ENCODE data around the gene KCNQ5. TPM values are rescaled to one million over a fixed set of nuclear protein-coding genes. Genes with fewer than 3 reads are reported as not detected.

KCNQ5 gene
- total RNA-seq, 1 experiment from 2014 or later, result not detected

DNA sequence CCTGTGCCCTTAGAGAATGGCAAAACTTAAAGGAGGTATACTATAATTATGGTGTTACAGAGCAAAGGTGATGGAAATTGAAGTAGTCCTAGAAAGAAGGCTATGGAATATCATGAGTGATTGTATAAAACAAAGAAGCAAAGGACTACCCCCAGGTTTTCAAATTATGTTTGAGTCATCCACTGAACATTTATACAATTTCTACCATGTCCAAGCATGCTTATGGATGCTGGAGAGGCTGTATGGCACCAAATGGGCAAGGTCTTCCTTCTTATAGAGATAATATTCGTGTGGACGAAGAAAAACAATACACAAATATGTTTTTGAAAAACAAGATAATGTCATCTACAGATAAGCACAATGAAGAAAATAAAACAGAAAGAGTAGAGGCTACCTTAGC lies 425.9 kb downstream of the KCNQ5 start:
- Histone ChIP-seq H3K36me3 (no peaks in the 10 kb centered on the region), H3K27ac (no peak overlapping the region), H3K4me3 (no peak overlapping the region), H3K4me1 (no peaks in the 10 kb centered on the region), H3K9me3 (replicated peaks) (no peaks in the 10 kb centered on the region), H3K27me3 (no peaks in the 10 kb centered on the region)
- DNase-seq, result no peak

DNA sequence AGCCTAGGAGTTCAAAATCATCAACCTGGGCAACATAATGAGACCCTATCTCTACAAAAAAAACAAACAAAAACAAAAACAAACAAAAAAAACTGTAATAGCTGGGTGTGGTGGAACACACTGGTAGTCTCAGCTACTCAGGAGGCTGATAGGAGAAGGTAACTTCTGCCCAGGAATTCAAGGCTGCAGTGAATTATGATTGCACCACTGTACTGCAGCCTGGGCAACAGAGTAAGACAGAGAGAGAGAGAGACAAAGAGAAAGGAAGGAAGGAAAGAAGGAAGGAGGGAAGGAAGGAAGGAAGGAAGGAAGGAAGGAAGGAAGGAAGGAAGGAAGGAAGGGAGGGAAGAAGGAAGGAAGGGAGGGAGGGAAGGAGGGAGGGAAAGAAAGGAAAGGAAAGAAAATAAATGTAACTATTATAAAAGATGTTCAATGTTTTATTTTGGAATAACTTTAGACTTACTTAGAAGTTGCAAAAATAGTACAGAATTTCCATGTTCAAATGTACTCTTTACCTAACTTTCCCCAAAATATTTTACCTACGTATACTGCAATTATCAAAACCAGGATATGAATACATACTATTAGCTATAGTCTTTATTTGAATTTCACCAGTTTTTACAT lies 428.2 kb downstream of the KCNQ5 start:
- Histone ChIP-seq H3K9me3 (replicated peaks) (no peaks in the 10 kb centered on the region), H3K4me3 (no peak overlapping the region), H3K36me3 (no peaks in the 10 kb centered on the region), H3K4me1 (no peaks in the 10 kb centered on the region), H3K27ac (no peak overlapping the region), H3K27me3 (no peaks in the 10 kb centered on the region)
- DNase-seq, result no peak

DNA sequence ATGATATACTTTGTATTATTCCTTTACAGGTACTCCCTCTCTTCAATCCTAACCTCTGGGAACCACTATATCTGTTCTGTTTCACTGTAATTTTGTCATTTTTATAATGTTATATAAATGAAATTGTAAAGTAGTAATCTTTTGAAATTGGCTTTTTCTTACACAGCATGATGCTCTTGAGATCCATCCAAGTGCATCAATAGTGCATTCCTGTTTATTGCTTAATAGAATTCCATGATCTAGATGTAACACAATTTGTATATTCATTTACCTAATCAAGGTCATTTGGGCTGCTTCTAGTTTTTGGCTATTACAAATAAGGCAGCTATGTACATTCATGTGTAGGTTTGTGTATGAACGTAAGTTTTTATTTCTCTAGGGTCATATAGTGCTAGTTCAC lies 428.8 kb downstream of the KCNQ5 start:
- Histone ChIP-seq H3K9me3 (replicated peaks) (no peaks in the 10 kb centered on the region), H3K4me3 (no peak overlapping the region), H3K4me1 (no peaks in the 10 kb centered on the region), H3K27me3 (no peaks in the 10 kb centered on the region), H3K36me3 (no peaks in the 10 kb centered on the region), H3K27ac (no peak overlapping the region)
- DNase-seq, result no peak

DNA sequence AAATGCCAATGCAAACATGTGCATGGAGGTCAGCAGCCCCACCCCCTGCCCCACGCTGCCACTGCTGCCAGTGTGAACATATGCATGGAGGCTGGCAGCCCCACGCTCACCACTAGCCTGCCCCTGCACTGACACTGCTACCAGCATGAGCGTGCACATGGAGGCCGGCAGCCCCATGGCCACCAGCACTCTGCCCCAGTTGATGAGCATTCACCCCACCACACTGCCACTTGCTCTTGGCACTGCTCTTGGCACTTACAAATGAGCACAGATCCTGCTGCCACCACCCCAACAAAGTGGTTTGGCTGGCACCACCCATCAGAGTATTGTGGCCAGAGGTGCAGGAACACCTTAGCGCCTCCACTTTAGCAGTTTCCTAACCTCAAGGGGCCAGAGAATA lies 429.3 kb downstream of the KCNQ5 start:
- H3K4me1 ChIP-seq, result no peaks in the 10 kb centered on the region
- H3K4me3 ChIP-seq, result no peak overlapping the region
- DNase-seq, result no peak
- H3K27me3 ChIP-seq, result no peaks in the 10 kb centered on the region
- no peak overlapping the region for H3K27ac ChIP-seq
- no peaks in the 10 kb centered on the region for H3K9me3 ChIP-seq (replicated peaks)
- H3K36me3 ChIP-seq, result no peaks in the 10 kb centered on the region

DNA sequence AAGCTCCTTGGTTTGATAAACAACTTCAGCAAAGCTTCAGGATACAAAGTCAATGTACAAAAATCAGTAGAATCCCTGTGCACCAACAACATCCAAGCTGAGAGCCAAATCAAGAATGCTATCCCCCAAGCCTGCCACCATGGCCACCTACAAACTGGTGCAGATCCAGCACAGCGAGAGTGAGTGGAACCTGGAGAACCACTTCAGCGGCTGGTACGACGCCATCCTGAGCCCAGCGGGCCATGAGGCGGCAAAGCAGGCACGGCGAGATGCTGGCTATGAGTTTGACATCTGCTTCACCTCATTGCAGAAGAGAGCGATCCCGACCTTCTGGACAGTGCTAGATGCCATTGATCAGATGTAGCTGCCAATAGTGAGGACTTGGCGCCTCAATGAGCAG lies 433.1 kb downstream of the KCNQ5 start:
- H3K4me3 ChIP-seq, result no peak overlapping the region
- no peaks in the 10 kb centered on the region for H3K4me1 ChIP-seq
- H3K36me3 ChIP-seq, result no peaks in the 10 kb centered on the region
- H3K27ac ChIP-seq, result no peak overlapping the region
- DNase-seq, result no peak
- no peaks in the 10 kb centered on the region for H3K27me3 ChIP-seq
- H3K9me3 ChIP-seq (replicated peaks), result no peaks in the 10 kb centered on the region

DNA sequence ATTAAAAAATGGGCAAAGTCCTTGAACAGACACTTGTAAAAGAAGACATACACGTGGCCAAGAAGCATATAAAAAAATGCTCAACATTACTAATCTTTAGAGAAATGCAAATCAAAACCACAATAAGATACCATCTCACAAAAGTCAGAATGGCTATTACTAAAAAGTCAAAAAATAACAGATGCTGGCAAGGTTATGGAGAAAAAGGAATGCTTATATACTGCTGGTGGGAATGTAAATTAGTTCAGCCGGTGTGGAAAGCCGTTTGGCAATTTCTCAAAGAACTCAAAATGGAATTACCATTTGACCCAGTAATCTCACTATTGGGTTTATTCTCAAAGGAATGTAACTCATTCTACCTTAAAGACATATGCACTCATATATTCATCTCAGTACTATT lies 436.9 kb downstream of the KCNQ5 start:
- Histone ChIP-seq H3K9me3 (replicated peaks) (no peaks in the 10 kb centered on the region), H3K4me1 (no peaks in the 10 kb centered on the region), H3K4me3 (no peak overlapping the region), H3K27me3 (no peaks in the 10 kb centered on the region), H3K36me3 (no peaks in the 10 kb centered on the region), H3K27ac (no peak overlapping the region)
- no peak for DNase-seq

DNA sequence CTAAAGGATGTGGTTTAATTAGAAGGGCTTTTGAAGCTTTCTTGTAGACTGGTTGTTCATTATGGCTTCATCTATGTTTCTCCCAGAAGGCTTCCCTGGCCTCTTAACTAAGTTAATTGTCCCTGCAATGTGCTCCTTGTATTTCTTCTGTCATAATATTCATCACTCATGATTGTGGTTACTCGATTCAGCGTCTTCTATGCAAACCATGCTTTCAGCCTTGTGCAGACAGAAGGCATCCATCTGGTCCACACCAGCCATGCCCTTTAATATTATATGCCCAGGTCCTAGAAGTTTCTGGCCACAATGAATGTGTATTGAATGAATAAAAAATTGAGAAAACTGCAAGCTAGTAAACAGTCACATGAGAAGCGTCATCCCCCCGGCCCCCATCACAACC lies 440.3 kb downstream of the KCNQ5 start:
- no peaks in the 10 kb centered on the region for H3K4me1 ChIP-seq
- no peak overlapping the region for H3K27ac ChIP-seq
- no peaks in the 10 kb centered on the region for H3K9me3 ChIP-seq (replicated peaks)
- no peaks in the 10 kb centered on the region for H3K36me3 ChIP-seq
- H3K4me3 ChIP-seq, result no peak overlapping the region
- no peak for DNase-seq
- no peaks in the 10 kb centered on the region for H3K27me3 ChIP-seq

DNA sequence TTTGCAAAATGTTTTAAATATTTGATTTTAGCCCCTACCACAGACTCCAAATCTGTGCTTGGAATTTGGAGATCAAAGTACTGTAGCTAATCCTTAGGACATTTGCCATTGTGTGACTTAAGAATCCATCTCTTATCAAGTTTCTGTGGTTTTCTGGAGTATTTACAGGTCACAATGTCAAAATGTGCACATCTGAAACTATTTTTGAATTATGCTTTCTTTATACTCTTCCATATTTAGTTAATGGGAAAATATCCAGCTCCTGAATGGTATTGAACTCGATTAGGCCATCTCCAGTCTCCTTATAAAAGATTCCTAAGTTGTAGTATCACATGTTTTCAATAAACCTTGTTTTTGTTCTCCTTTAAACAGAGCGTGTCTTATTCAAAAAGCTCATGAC lies 441.0 kb downstream of the KCNQ5 start:
- Histone ChIP-seq H3K27ac (no peak overlapping the region), H3K4me1 (no peaks in the 10 kb centered on the region), H3K27me3 (no peaks in the 10 kb centered on the region), H3K36me3 (no peaks in the 10 kb centered on the region), H3K4me3 (no peak overlapping the region), H3K9me3 (replicated peaks) (no peaks in the 10 kb centered on the region)
- peak in 1 of 2 experiments; percentile 4 for DNase-seq

DNA sequence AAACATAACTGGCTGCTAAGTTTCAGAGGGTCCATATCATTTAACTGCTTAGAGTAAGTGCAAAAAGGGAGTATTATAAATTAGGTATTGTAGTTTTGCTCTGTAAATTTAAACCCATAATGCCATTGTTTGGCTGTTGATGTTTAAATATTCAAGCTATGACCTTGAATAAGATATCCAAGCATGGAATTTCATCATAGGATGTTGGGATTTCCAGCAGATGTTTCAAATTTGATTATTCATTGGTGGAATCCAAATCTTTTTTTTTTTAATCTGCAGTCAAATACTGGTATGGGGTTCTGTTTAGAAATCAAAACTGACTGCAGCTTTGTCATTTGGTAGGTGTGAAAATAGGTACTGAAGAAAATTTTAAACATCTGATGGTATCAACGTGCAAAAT lies 442.4 kb downstream of the KCNQ5 start:
- H3K9me3 ChIP-seq (replicated peaks), result no peaks in the 10 kb centered on the region
- no peak overlapping the region for H3K27ac ChIP-seq
- H3K36me3 ChIP-seq, result no peaks in the 10 kb centered on the region
- no peaks in the 10 kb centered on the region for H3K27me3 ChIP-seq
- no peak for DNase-seq
- H3K4me1 ChIP-seq, result no peaks in the 10 kb centered on the region
- no peak overlapping the region for H3K4me3 ChIP-seq

DNA sequence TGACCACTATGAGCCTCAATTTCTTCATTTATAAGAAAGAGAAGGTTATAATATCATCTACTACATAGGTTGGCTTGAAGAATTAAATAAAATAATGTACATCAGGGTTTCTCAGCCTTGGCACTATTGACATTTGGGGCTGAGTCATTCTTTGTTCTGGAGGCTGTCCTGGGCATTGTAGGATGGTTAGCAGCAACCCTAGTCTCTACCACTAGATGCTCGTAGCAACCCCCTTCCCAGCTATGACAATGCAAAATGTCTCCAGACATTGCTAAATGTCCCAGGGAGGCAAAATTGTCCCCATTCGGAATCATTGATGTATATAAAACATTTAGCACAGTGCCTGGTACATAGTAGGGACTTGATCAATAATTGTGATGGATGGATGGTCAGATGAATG lies 451.4 kb downstream of the KCNQ5 start:
- no peak for DNase-seq
- H3K27ac ChIP-seq, result no peak overlapping the region
- no peaks in the 10 kb centered on the region for H3K4me1 ChIP-seq
- no peaks in the 10 kb centered on the region for H3K36me3 ChIP-seq
- no peak overlapping the region for H3K4me3 ChIP-seq
- no peaks in the 10 kb centered on the region for H3K27me3 ChIP-seq
- H3K9me3 ChIP-seq (replicated peaks), result no peaks in the 10 kb centered on the region

DNA sequence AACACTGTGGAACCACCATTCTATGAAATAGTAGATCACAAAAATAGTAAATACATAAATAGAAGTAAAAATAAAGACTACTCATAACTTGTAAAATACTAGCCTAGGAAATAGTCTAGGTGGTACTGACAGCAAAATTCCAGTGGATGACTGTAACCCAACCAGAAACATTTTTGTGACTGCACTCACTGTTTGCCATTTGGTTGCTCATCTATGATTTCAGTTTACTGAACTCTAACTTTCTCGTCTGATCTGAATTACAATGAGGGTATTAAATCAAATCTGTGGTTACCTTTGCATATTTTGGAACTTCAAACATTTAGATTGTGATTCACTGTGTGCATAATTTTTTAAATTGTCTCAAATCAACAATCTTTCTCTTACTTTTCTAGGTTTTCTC lies 452.3 kb downstream of the KCNQ5 start:
- no peaks in the 10 kb centered on the region for H3K9me3 ChIP-seq (replicated peaks)
- DNase-seq, result no peak
- H3K36me3 ChIP-seq, result no peaks in the 10 kb centered on the region
- H3K27ac ChIP-seq, result no peak overlapping the region
- no peaks in the 10 kb centered on the region; the same call in 1 of the 2 replicates for H3K27me3 ChIP-seq
- H3K4me3 ChIP-seq, result no peak overlapping the region
- no peaks in the 10 kb centered on the region for H3K4me1 ChIP-seq

DNA sequence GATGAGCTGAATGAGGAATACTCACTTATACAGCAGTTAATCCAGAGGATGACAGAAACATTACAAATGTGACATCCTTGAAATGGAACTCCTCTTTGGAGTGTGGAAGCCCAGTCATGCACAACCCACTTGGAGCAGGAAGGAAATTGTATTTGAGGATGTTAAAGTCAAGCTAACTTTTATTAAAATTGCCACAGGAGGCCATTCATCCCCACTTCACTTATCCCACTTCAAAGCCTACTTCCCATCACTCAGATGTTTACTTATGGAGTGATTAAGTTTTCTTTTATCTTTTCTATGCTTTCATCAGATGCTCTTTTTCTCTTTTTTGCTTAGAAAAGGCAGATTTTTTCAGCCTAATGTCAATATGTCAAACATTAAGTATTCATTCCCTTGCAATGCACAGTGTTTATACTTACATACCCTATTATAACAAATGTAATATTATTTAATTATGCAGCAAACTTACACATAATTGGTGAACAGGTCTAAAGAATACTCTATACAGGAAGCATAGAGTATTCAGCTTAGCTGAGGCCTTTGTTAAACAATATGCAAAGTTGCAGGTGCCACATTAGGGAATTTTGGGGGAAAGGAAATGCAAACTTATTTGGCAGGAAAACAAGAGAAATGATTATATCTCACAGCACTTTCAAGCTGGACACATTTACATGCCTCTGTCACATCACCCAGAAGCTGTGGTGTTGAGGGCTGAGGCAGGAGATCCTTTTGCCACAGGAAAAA lies 454.5 kb downstream of the KCNQ5 start:
- no peak overlapping the region for H3K27ac ChIP-seq
- H3K27me3 ChIP-seq, result no peaks in the 10 kb centered on the region; the same call in 1 of the 2 replicates
- no peaks in the 10 kb centered on the region for H3K9me3 ChIP-seq (replicated peaks)
- H3K36me3 ChIP-seq, result no peaks in the 10 kb centered on the region
- DNase-seq, result no peak
- H3K4me3 ChIP-seq, result no peak overlapping the region
- H3K4me1 ChIP-seq, result no peaks in the 10 kb centered on the region; the same call in 1 of the 2 replicates

DNA sequence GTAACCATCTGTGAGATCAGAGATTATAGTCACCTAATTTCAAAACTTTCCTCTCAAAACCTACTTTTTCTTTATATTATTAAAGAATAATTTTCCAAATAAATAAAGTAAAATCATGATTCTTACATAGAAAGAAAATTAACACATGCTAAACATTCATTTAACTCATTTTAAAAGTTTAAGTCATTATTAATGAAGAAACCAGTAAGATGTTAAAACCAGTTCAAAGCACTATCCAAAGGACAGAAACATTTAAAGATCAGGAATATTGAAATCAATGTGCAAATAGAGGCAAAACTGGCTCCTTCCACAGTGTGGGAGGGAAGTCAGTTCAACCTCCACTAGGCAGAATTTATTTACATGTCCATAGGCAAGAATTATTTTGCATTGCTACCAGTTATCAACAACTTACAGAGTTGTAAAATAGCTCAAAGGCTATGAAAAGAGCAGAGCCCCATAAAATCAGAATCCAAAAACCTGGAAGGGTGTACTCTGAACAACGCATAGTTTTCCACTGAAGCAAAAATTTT lies 456.5 kb downstream of the KCNQ5 start:
- Histone ChIP-seq H3K27ac (no peak overlapping the region), H3K36me3 (no peaks in the 10 kb centered on the region), H3K9me3 (replicated peaks) (no peaks in the 10 kb centered on the region), H3K4me1 (no peaks in the 10 kb centered on the region; the same call in 1 of the 2 replicates), H3K4me3 (no peak overlapping the region), H3K27me3 (no peaks in the 10 kb centered on the region; the same call in 1 of the 2 replicates)
- no peak for DNase-seq

DNA sequence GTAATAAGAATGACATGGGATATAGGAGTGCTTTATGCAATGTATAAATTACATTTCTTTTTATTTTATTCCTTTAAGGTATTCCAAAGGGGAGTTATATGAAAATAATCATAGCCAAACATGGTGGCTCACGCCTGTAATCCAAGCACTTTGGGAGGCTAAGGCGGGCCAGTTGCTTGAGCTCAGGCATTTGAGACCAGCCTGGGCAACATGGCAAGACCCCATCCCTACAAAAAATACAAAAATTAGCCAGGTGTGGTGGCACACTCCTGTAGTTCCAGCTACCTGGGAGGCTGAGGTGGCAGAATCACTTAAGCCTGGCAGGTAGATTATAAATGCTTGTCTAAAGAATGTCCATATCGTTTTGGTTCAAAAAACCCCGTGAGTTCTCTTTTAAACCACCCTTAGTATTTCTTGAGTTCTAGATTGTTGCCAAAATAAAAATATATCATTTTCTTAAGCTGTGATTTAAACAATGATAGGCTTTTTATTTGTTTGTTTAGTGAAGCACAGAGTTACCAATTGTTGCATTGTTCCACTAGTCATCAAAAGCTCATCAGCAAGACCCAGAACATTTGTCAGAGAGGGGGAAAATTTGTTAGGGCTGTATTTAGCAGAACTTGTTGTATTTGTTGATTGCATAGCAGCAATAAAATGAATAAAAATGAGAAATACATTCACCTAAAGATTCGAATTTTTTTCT lies 457.2 kb downstream of the KCNQ5 start:
- no peaks in the 10 kb centered on the region for H3K36me3 ChIP-seq
- no peak overlapping the region for H3K27ac ChIP-seq
- no peaks in the 10 kb centered on the region; the same call in 1 of the 2 replicates for H3K27me3 ChIP-seq
- no peaks in the 10 kb centered on the region for H3K9me3 ChIP-seq (replicated peaks)
- DNase-seq, result no peak
- no peak overlapping the region for H3K4me3 ChIP-seq
- no peaks in the 10 kb centered on the region; the same call in 1 of the 2 replicates for H3K4me1 ChIP-seq

DNA sequence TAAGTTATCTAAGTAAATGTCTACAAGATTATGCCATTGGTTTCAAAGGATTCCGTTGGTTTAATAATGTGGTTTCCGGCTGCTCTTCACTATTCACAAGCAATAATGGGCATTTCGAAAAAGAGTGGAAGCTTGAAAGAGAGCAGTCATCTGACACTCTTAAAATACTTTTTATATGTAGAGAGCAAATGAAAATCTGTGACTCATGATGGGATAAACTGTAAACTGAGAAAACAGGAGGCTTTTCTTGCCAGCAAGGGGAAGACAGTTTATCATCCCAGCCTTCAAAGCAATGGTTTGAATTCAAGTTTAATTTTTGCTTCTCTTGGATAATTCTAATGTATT lies 457.7 kb downstream of the KCNQ5 start:
- Histone ChIP-seq H3K27me3 (no peaks in the 10 kb centered on the region; the same call in 1 of the 2 replicates), H3K4me3 (no peak overlapping the region), H3K4me1 (no peaks in the 10 kb centered on the region; the same call in 1 of the 2 replicates), H3K27ac (no peak overlapping the region), H3K36me3 (no peaks in the 10 kb centered on the region), H3K9me3 (replicated peaks) (no peaks in the 10 kb centered on the region)
- no peak for DNase-seq
